NCI-H2029 (cell line): ENCODE results near the gene KCNK17.

ENCODE experiments used
- DNase-seq: peaks from one replicate; lab custom pipeline; 2025; lab: John Stamatoyannopoulos, UW

The KCNK17 gene

DNA sequence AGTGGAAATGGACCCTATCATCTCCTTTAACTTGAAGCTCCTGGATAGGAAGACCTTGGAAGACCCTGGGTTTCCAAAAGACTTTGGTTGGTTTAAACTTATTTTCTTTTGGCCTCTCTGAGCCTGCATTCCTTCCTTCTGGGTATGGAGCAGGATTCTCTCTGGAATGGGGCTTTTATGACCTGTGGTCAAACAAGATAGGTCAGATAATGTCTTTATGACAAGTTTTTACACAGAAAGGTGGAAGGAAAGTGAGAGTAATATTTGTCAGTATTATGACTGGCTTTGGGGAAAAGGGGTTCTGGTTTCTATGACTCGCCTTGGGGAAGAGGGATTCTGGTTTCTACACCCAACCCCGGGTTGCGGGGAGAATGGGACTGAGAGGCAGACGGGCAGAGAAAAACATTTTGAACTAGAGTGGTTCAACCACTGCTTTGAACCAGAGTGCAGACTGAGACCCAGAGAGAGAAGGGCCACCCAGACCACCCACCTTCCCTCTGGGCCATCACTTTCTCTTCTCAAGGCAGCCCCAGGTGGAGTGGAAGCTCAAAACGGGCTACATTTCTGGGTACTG lies 47.4 kb downstream of the KCNK17 start:
- DNase-seq: no peak

DNA sequence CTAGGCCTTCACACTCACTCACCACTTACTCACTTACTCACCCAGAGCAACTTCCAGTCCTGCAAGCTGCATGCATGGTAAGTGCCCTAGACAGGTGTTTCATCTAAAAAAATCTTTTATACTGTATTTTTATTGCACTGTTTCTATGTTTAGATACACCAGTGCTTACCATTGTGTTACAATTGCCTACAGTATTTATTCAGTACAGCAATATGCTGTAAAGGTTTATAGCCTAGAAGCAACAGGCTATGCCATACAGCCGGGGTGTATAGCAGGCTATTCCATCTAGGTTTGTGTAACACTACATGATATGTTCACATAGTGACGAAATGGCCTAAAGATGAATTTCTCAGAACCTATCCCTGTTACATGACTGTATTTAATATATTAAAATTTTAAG lies 47.8 kb downstream of the KCNK17 start:
- DNase-seq: peak; percentile 68

DNA sequence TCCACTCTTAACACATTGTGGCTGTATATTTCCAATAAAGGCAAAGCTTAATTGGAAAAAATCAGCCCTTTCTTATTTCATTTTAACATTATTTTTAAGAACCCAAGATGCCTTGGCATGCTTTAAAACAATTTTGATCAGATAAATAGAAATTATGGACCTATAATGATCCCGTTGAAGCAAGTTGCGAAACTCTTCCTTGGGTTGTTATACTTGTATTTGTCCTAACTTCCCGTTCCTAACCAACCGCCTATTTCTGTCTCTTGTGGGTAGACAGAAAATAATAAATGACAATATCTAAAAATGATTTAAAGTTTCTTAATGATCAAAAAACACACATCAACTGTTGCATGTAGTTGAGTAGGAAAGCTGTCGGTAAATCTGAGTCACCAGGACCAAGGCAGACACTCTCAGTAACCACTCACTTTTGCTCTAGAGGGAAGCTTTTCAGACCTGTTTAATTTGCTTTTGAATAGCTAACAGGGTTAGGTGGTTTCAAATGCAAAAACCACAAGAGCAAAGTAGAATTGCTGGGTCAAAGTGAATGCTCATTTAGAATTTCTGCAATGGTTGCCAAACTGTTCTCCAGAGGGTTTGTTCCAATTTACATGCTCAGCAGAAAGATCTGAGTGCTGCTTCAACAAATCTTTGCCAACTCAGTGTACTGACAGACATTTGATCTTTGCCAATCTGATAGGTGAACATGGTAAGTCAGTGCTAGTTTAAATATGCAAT lies 50.7 kb downstream of the KCNK17 start:
- DNase-seq: peak; percentile 59

DNA sequence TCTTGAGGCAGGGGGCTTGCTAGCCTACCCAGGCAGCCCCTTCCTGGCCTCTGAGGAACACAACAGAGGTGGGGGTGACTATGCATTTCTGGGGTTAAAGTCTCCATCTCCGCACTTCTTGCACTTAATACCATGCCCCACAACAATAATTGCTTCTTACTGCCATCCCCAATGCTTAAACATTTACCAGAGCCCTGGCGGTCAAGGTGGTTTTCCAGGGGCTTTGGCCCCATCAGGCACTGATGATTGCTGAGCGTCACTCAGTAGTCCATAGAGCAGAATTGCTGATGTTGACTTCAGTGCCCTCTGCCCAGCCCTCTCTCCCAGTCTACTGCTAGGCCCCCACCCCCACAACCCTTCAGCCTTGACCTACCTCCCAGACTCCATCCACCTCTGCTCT lies 52.5 kb downstream of the KCNK17 start:
- DNase-seq: no peak

DNA sequence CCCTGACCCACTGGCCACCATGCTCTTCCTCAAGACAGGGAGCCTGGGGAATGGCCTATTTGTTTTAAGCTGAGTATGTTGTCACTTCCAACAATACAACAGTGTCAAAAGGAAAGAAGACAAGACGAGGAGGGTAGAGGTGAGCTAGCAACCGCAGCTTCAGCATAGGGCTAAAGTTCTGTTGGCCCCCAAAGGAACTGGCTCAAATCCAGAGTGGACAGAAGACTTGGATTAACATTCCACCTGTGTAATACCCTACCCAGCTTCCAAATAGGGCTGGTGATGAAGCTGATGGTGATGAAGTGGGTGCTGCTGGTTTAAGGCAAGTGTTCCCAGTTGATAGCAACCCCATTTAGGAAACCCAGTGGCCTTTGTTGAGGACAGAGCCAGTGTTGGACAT lies 53.3 kb downstream of the KCNK17 start:
- DNase-seq: no peak

DNA sequence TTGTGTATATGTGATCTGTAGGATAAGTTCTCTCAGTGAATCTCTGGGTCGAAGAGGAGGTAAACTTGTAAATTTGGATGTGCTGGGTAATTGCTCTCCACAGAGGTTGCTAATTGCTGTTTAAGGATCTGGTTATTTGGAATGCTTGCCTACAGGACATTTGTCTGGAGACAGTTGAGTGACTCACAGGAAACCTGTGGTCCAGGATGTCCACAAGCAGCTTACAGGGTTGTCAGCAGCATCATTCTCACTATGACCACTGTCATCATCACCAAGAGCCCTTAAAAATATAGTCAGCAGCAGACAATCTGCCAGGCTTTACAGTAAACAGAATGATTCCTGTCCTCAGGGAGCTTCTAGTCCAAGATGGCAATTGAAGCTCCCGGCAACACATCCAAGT lies 53.8 kb downstream of the KCNK17 start:
- no peak for DNase-seq

DNA sequence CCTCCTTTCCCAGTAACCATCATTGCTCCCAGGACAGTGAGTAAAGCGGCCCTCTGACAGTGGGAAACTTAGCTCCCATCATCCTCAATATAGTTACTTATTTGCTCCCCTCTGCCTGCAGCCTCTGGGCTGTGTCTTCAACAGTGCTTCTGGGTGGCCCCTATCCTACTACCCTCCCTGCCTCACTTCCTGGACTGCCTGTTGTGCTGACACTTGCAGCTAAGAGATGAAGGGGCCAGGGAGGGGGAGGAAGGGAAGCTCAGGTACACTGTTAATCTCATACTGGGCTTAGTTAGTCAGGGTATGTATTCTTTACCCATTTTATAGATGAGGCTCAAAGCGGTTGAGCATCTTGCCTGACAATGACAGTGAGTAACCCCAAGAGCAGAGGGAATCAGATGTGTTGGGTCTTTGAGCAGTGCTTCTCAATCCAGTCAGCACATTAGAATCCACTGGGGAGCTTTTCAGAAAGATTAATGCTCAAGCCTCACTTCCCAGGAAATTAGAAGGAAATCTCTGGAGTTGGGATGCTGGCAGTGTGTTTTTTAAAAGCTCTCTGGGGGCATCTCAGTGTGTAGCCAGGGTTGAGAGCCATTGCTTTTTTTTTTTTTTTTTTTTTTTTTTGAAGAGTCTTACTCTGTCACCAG lies 57.8 kb downstream of the KCNK17 start:
- no peak for DNase-seq

DNA sequence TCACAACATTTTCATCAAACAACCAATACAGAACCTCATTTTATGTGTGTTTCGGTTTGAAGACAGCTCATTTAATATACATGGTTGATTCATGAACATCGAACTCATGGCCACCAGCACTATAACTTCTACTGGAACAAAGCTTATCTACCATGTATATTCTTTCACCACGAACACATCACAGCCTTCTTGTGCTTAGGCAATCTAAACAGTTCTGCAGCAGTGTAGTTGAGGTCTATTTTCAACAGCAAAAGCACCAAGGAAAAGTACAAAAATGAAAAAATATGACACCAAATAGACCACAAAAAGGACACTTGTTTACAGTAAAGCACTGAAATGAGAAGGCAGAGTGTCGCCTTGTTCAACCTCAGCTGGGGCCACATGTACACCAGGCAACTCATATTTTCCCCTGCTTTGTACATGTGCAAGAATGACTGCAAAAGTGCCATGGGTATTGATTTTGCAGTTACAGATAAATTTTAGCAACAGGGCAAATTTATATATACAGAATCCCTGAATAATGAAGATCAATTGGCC lies 59.2 kb downstream of the KCNK17 start:
- no peak for DNase-seq

DNA sequence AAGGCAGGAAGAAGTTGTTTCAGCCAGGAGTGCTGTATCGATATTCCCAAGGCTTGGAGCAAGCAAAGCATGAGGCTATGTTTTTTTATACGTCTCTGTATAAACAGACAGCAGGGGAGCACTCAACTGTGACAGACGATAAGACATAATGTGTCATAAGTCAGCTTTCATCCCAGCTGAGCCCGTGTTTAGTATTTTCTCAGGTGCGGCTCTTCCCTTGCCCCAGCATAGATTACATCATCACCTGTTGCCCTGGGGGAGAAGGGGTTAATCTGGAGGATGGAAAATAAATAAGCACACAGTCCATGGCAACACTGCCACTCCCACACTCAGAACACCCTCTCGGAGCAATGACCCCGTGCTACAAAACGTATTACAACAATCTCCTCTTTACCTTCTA lies 62.8 kb downstream of the KCNK17 start:
- DNase-seq: peak; percentile 91

DNA sequence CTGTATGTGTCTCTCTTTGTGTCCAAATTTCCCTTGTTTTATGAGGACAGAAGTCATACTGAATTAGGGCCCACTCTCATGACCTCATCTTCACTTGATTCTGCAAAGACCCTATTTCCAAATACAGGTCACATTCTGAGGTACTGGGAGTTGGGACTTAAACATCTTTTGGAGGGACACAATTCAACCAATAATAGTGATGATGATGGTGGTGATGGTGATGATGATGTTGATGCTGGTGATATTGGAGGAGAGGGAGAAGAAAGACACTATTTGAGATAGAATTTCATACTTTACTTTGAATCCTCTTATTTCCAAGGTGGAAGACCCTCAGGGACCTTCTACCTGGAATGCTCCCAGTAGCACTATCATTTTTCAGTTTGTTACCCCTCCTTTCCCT lies 63.7 kb downstream of the KCNK17 start:
- DNase-seq: no peak

DNA sequence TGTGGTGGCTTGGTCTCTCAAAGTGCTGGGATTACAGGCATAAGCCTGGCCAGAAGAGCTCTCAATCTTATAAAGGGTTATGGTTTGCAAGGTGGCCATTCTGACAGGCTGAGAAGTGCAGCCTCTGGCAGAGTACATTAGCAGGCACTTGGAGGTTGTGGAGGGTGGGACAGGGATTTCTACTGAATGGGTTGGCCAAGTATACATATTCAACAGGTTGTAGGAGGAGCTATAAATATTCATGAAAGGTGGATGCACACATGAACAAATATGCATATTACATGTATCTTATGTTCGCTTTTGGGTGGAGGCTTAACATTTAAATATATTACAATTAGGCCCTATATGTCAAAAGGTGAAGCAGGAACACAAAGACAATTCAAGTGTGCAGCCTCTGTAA lies 64.9 kb downstream of the KCNK17 start:
- DNase-seq: no peak
